Naive thymus-derived CD8-positive, alpha-beta T cell (primary cell): ENCODE results near the gene ROBO1. TPM values are rescaled to one million over a fixed set of nuclear protein-coding genes. Genes with fewer than 3 reads are reported as not detected.

ENCODE experiments used
- ATAC-seq, 2 donors: fragments of 150-1000 bp; cut with Tn5 transposase in 1 of 2; sonication (Bioruptor Pico), chemical (Tn5 transposase) in 1 of 2; 1 replicate in 1 of 2; 2 replicates in 1 of 2; pipeline ENCODE4 v1.10.0; 2021; ENCODE audit warnings: mild to moderate bottlenecking in 2 of 2, moderate library complexity in 2 of 2
- POLR2A ChIA-PET: fragments of 350-600 bp; sonication (Branson Sonifier 250); formaldehyde crosslinking; loops from one replicate; lab custom pipeline; 2021; ENCODE audit warnings: antibody characterized with exemption; lab: Charles Lee
- DNase-seq, 10 donors: peaks; one replicate each; pipeline versions ENCODE4 v3.0.0 to v3.0.0-alpha.2; 2020 to 2022
- H3K27ac Mint-ChIP-seq, 10 donors: one replicate each; pipeline ENCODE4 v1.8.0; 2020 to 2022; ENCODE audit warnings: mild to moderate bottlenecking in 10 of 10, mixed read lengths in 10 of 10, moderate library complexity in 4 of 10, inconsistent platforms in 1 of 10
- H3K27me3 Mint-ChIP-seq, 5 donors: one replicate each; pipeline ENCODE4 v1.8.0; 2021 to 2022; ENCODE audit warnings: mixed read lengths in 5 of 5
- H3K36me3 Mint-ChIP-seq, 3 donors: one replicate each; pipeline ENCODE4 v1.8.0; 2020 to 2022; ENCODE audit warnings: mixed read lengths in 3 of 3, mild to moderate bottlenecking in 2 of 3, inconsistent platforms in 1 of 3
- H3K4me1 Mint-ChIP-seq, 4 donors: one replicate each; pipeline ENCODE4 v1.8.0; 2021 to 2022; ENCODE audit warnings: mixed read lengths in 4 of 4
- H3K4me3 Mint-ChIP-seq, 10 donors: one replicate each; pipeline ENCODE4 v1.8.0; 2020 to 2022; ENCODE audit warnings: mild to moderate bottlenecking in 10 of 10, mixed read lengths in 10 of 10, moderate library complexity in 6 of 10, inconsistent platforms in 1 of 10
- H3K9me3 Mint-ChIP-seq, 9 donors: one replicate each; pipeline ENCODE4 v1.8.0; 2020 to 2022; ENCODE audit warnings: mixed read lengths in 9 of 9, mild to moderate bottlenecking in 3 of 9, inconsistent platforms in 1 of 9, moderate library complexity in 1 of 9
- polyA plus RNA-seq, 3 donors: library from polyadenylated mRNA; unstranded; fragments of 300-500 nt; fragmentation: Illumina TruSeq; gene quantifications; one replicate each; pipeline ENCODE4 v1.2.3, GENCODE V29; 2021
- total RNA-seq, 8 experiments: library from RNA in 2 of 8; stranded (reverse) in 2 of 8; gene quantifications; one replicate each; pipeline ENCODE4 v1.2.3 and lab custom pipeline; 2021 to 2026

ROBO1 gene
- total and polyA plus RNA-seq, 5 experiments from 2014 or later: 2.3 to 16.3 (median 12.5) TPM

- H3K27ac Mint-ChIP-seq: peak overlapping the region in 6 of 10 donors; percentile 19 to 88 (median 50)
- ATAC-seq: peak; percentile 43 to 59
- peaks cover 0 to 4% (median 0%) of the 10 kb centered on the region in 9 donors for H3K9me3 Mint-ChIP-seq
- H3K27me3 Mint-ChIP-seq: peaks cover 5 to 21% (median 9%) of the 10 kb centered on the region in 5 donors
- peaks cover 0 to 3% (median 0%) of the 10 kb centered on the region in 3 donors for H3K36me3 Mint-ChIP-seq
- H3K4me3 Mint-ChIP-seq: peak overlapping the region in 3 of 10 donors; percentile 57 to 76 (median 70)
- POLR2A ChIA-PET: no interaction called here
- peak in 6 of 10 donors; percentile 11 to 61 (median 40) for DNase-seq
- H3K4me1 Mint-ChIP-seq: peaks cover 4 to 7% (median 6%) of the 10 kb centered on the region in 4 donors
Observed at GRCh38 chr3:79019137-79019923, 748.5 kb downstream of the ROBO1 start.

- peak; percentile 67 to 77 for ATAC-seq
- H3K4me3 Mint-ChIP-seq: no peak overlapping the region
- H3K27ac Mint-ChIP-seq: peak overlapping the region in 1 of 10 donors; percentile 37
- H3K27me3 Mint-ChIP-seq: peaks cover 5 to 21% (median 9%) of the 10 kb centered on the region in 5 donors
- H3K36me3 Mint-ChIP-seq: peaks cover 0 to 3% (median 0%) of the 10 kb centered on the region in 3 donors
- peaks cover 4 to 8% (median 6%) of the 10 kb centered on the region in 4 donors for H3K4me1 Mint-ChIP-seq
- POLR2A ChIA-PET: no interaction called here
- DNase-seq: peak in 9 of 10 donors; percentile 1 to 65 (median 33)
- peaks cover 0 to 9% (median 0%) of the 10 kb centered on the region in 9 donors for H3K9me3 Mint-ChIP-seq
Observed at GRCh38 chr3:79018671-79019136, 749.1 kb downstream of the ROBO1 start.

- Mint-ChIP-seq H3K27ac (no peak overlapping the region), H3K4me1 (peaks cover 4 to 8% (median 6%) of the 10 kb centered on the region in 4 donors), H3K36me3 (peaks cover 0 to 3% (median 0%) of the 10 kb centered on the region in 3 donors), H3K9me3 (peaks cover 0 to 10% (median 0%) of the 10 kb centered on the region in 9 donors), H3K4me3 (no peak overlapping the region), H3K27me3 (peaks cover 5 to 21% (median 9%) of the 10 kb centered on the region in 5 donors)
- POLR2A ChIA-PET: no interaction called here
- ATAC-seq (peak; percentile 13 to 16), DNase-seq (no peak)
Observed at GRCh38 chr3:79018265-79018664, 749.5 kb downstream of the ROBO1 start.

- DNase-seq (no peak), ATAC-seq (no peak)
- peaks cover 5 to 17% (median 9%) of the 10 kb centered on the region in 5 donors for H3K27me3 Mint-ChIP-seq
- H3K4me3 Mint-ChIP-seq: no peak overlapping the region
- H3K9me3 Mint-ChIP-seq: peaks cover 0 to 10% (median 0%) of the 10 kb centered on the region in 9 donors
- H3K27ac Mint-ChIP-seq: no peak overlapping the region
- H3K36me3 Mint-ChIP-seq: peaks cover 0 to 3% (median 0%) of the 10 kb centered on the region in 3 donors
- POLR2A ChIA-PET: interaction anchor here (0.9 kb wide), 1 partner anchor 8 kb away, joined by 3 read pairs; no protein-coding TSS in a partner anchor
- peaks cover 4 to 15% (median 10%) of the 10 kb centered on the region in 4 donors for H3K4me1 Mint-ChIP-seq
Observed at GRCh38 chr3:79016587-79017376, 751.0 kb downstream of the ROBO1 start.

- ATAC-seq: no peak
- DNase-seq: no peak
- Mint-ChIP-seq H3K36me3 (peaks cover 0 to 3% (median 0%) of the 10 kb centered on the region in 3 donors), H3K27me3 (peaks cover 5 to 17% (median 7%) of the 10 kb centered on the region in 5 donors), H3K27ac (peak overlapping the region in 1 of 10 donors; percentile 67), H3K4me3 (peak overlapping the region in 3 of 10 donors; percentile 15 to 33 (median 27)), H3K4me1 (peaks cover 4 to 15% (median 10%) of the 10 kb centered on the region in 4 donors), H3K9me3 (peaks cover 0 to 10% (median 0%) of the 10 kb centered on the region in 9 donors)
- POLR2A ChIA-PET: interaction anchor here (0.9 kb wide), 1 partner anchor 9 kb away, joined by 3 read pairs; no protein-coding TSS in a partner anchor
Observed at GRCh38 chr3:79015854-79016253, 751.9 kb downstream of the ROBO1 start.

GRCh38 chr3:79012946-79013362 lies 754.8 kb downstream of the ROBO1 start:
- ATAC-seq: no peak
- H3K9me3 Mint-ChIP-seq: peaks cover 0 to 5% (median 0%) of the 10 kb centered on the region in 9 donors

GRCh38 chr3:79012530-79012913 lies 755.3 kb downstream of the ROBO1 start:
- H3K27ac Mint-ChIP-seq: peak overlapping the region in 1 of 10 donors; percentile 3
- POLR2A ChIA-PET: no interaction called here
- no peaks in the 10 kb centered on the region for H3K36me3 Mint-ChIP-seq
- peaks cover 0 to 8% (median 0%) of the 10 kb centered on the region in 5 donors for H3K27me3 Mint-ChIP-seq
- DNase-seq (no peak), ATAC-seq (no peak)
- H3K9me3 Mint-ChIP-seq: peaks cover 0 to 5% (median 0%) of the 10 kb centered on the region in 9 donors
- H3K4me3 Mint-ChIP-seq: peak overlapping the region in 2 of 10 donors; percentile 12 to 35
- H3K4me1 Mint-ChIP-seq: peaks cover 0 to 8% (median 4%) of the 10 kb centered on the region in 4 donors

More at GRCh38 chr3:79012946-79013362, 754.8 kb downstream of the ROBO1 start:
- POLR2A ChIA-PET: no interaction called here
- peak overlapping the region in 1 of 10 donors; percentile 3 for H3K27ac Mint-ChIP-seq
- no peaks in the 10 kb centered on the region for H3K36me3 Mint-ChIP-seq
- peaks cover 0 to 8% (median 0%) of the 10 kb centered on the region in 5 donors for H3K27me3 Mint-ChIP-seq
- peaks cover 0 to 8% (median 4%) of the 10 kb centered on the region in 4 donors for H3K4me1 Mint-ChIP-seq
- peak overlapping the region in 2 of 10 donors; percentile 12 to 35 for H3K4me3 Mint-ChIP-seq
- no peak for DNase-seq

GRCh38 chr3:79011821-79012529 lies 755.8 kb downstream of the ROBO1 start:
- Mint-ChIP-seq H3K4me3 (no peak overlapping the region), H3K27ac (no peak overlapping the region), H3K4me1 (peaks cover 0 to 8% (median 4%) of the 10 kb centered on the region in 4 donors), H3K27me3 (peaks cover 0 to 8% (median 0%) of the 10 kb centered on the region in 5 donors), H3K36me3 (no peaks in the 10 kb centered on the region), H3K9me3 (peaks cover 0 to 5% (median 0%) of the 10 kb centered on the region in 9 donors)
- DNase-seq (no peak), ATAC-seq (no peak)
- POLR2A ChIA-PET: no interaction called here

GRCh38 chr3:79009861-79010260 lies 757.9 kb downstream of the ROBO1 start:
- ATAC-seq: no peak
- Mint-ChIP-seq H3K9me3 (peaks cover 0 to 7% (median 0%) of the 10 kb centered on the region in 9 donors), H3K27ac (peak overlapping the region in 1 of 10 donors; percentile 26), H3K4me1 (peaks cover 0 to 8% (median 4%) of the 10 kb centered on the region in 4 donors), H3K4me3 (no peak overlapping the region), H3K36me3 (no peaks in the 10 kb centered on the region), H3K27me3 (no peaks in the 10 kb centered on the region)
- no peak for DNase-seq
- POLR2A ChIA-PET: no interaction called here

- Mint-ChIP-seq H3K27me3 (no peaks in the 10 kb centered on the region), H3K4me1 (no peaks in the 10 kb centered on the region), H3K9me3 (peaks cover 0 to 3% (median 0%) of the 10 kb centered on the region in 9 donors), H3K36me3 (no peaks in the 10 kb centered on the region), H3K27ac (no peak overlapping the region), H3K4me3 (no peak overlapping the region)
- DNase-seq: no peak
- POLR2A ChIA-PET: no interaction called here
- ATAC-seq: no peak
Observed at GRCh38 chr3:79006077-79006476, 761.7 kb downstream of the ROBO1 start.

GRCh38 chr3:79005084-79005483 lies 762.7 kb downstream of the ROBO1 start:
- Mint-ChIP-seq H3K27ac (no peak overlapping the region), H3K27me3 (no peaks in the 10 kb centered on the region)

More at GRCh38 chr3:79005084-79005483, 762.7 kb downstream of the ROBO1 start:
- Mint-ChIP-seq H3K36me3 (no peaks in the 10 kb centered on the region), H3K9me3 (peaks cover 0 to 5% (median 0%) of the 10 kb centered on the region in 9 donors), H3K4me1 (no peaks in the 10 kb centered on the region), H3K4me3 (no peak overlapping the region)
- no peak for ATAC-seq
- no peak for DNase-seq
- POLR2A ChIA-PET: no interaction called here
